HCT116 (cell line): ENCODE data around the gene WNK2. TPM values are rescaled to one million over a fixed set of nuclear protein-coding genes. Genes with fewer than 3 reads are reported as not detected.

Source experiments
- ATAC-seq: fragments of 200-7000 bp; cut with Tn5 transposase; 2 replicates; pipeline ENCODE4 v1.9.1; 2020; ENCODE audit warnings: mild to moderate bottlenecking, moderate library complexity
- BruUV-seq: library from RNA; stranded (reverse); fragments of 400-500 nt; replicated peaks from 2 replicates; lab custom pipeline; 2021; lab: Mats Ljungman, UMichigan
- CTCF ChIA-PET: fragments of 300-600 bp; sonication (Branson Sonifier 250); formaldehyde crosslinking; loops from one replicate; lab custom pipeline; 2021; ENCODE audit warnings: antibody characterized with exemption; lab: Charles Lee
- POLR2A ChIA-PET: fragments of 300-600, 350-600 bp; sonication (Branson Sonifier 250); formaldehyde crosslinking; loops from one replicate; lab custom pipeline; 2021; ENCODE audit warnings: antibody characterized with exemption; lab: Charles Lee
- RAD21 ChIA-PET, 2 experiments: fragments of 300-600 bp; sonication (Branson Sonifier 250); formaldehyde crosslinking; loops; one replicate each; lab custom pipeline; 2023; ENCODE audit warnings: low total read pairs in 2 of 2; ENCODE audit not compliant: uncharacterized antibody in 2 of 2, unreplicated experiment in 2 of 2, low non-redundant PET in 1 of 2; lab: Charles Lee
- DNase-seq: peaks from one replicate; pipeline ENCODE4 v3.0.0-alpha.2; 2010; ENCODE audit warnings: low read depth, low spot score
- H2AFZ ChIP-seq: fragments of 200-600 bp; shearing (Covaris generic), sonication (generic); 2 replicates; pipeline ENCODE4 v1.6.1; 2017; ENCODE audit warnings: low read depth, mixed run types, mixed read lengths, antibody characterized with exemption, low read length; ENCODE audit not compliant: poor library complexity, severe bottlenecking
- H3K27ac ChIP-seq: 2 replicates; pipeline ENCODE4 v1.5.1; 2012; ENCODE audit warnings: low read depth, low read length
- H3K27me3 ChIP-seq: fragments of 200-600 bp; sonication (generic); 2 replicates; pipeline ENCODE4 v1.6.1; 2016; ENCODE audit warnings: mixed run types, low read length, mixed read lengths; ENCODE audit not compliant: insufficient read depth
- H3K36me3 ChIP-seq, 2 experiments: fragments of 200-500 bp in 1 of 2; fragments of 200-600 bp in 1 of 2; sonication (Bioruptor generic) in 1 of 2; sonication (generic) in 1 of 2; 2 replicates each; pipeline versions ENCODE4 v1.5.1 to v1.6.1; 2014 to 2016; ENCODE audit warnings: low read length in 2 of 2, inconsistent platforms in 1 of 2, mixed read lengths in 1 of 2, mixed run types in 1 of 2; ENCODE audit not compliant: insufficient read depth in 2 of 2, control insufficient read depth in 1 of 2
- H3K4me1 ChIP-seq, 2 experiments: fragments of 200-600 bp in 1 of 2; sonication (generic) in 1 of 2; 2 replicates each; pipeline versions ENCODE4 v1.5.1 to v1.6.1; 2012 to 2017; ENCODE audit warnings: low read length in 2 of 2, inconsistent platforms in 1 of 2, mild to moderate bottlenecking in 1 of 2, mixed read lengths in 1 of 2, mixed run types in 1 of 2, moderate library complexity in 1 of 2; ENCODE audit not compliant: insufficient read depth in 2 of 2, control insufficient read depth in 1 of 2
- H3K4me2 ChIP-seq: fragments of 200-600 bp; sonication (generic); 2 replicates; pipeline ENCODE4 v1.6.1; 2017; ENCODE audit warnings: mixed run types, low read length, mixed read lengths
- H3K4me3 ChIP-seq, 2 experiments: fragments of 200-600 bp in 1 of 2; sonication (generic) in 1 of 2; replicated peaks in 1 of 2; 2 replicates each; pipeline ENCODE4 v1.5.1; 2011 to 2016; ENCODE audit warnings: low read length in 2 of 2, control low read depth in 1 of 2, low read depth in 1 of 2, mild to moderate bottlenecking in 1 of 2, mixed read lengths in 1 of 2, mixed run types in 1 of 2
- H3K79me2 ChIP-seq: fragments of 200-600 bp; sonication (generic); 2 replicates; pipeline ENCODE4 v1.6.1; 2017; ENCODE audit warnings: mild to moderate bottlenecking, mixed run types, low read length, moderate library complexity, mixed read lengths; ENCODE audit not compliant: insufficient read depth
- H3K9ac ChIP-seq: fragments of 200-600 bp; sonication (generic); 2 replicates; pipeline ENCODE4 v1.6.1; 2016; ENCODE audit warnings: low read length, mixed read lengths
- H3K9me2 ChIP-seq: fragments of 200-600 bp; sonication (generic), shearing (Covaris generic); 2 replicates; pipeline ENCODE4 v1.6.1; 2017; ENCODE audit warnings: mixed run types, mild to moderate bottlenecking, moderate library complexity; ENCODE audit not compliant: insufficient read depth
- H3K9me3 ChIP-seq, 2 experiments: fragments of 200-500 bp in 1 of 2; fragments of 200-600 bp in 1 of 2; sonication (Bioruptor generic) in 1 of 2; sonication (generic) in 1 of 2; 2 replicates each; pipeline ENCODE4 v1.6.1; 2014 to 2017; ENCODE audit warnings: low read length in 2 of 2, mixed read lengths in 2 of 2, inconsistent platforms in 1 of 2, low read depth in 1 of 2, mild to moderate bottlenecking in 1 of 2, mixed run types in 1 of 2, moderate library complexity in 1 of 2; ENCODE audit not compliant: control insufficient read depth in 1 of 2, insufficient read depth in 1 of 2
- H4K20me1 ChIP-seq: fragments of 200-600 bp; sonication (generic), shearing (Covaris generic); 2 replicates; pipeline ENCODE4 v1.6.1; 2017; ENCODE audit warnings: mixed run types, mild to moderate bottlenecking, moderate library complexity; ENCODE audit not compliant: insufficient read depth
- CBX3 ChIP-seq: IDR thresholded peaks from 2 replicates; pipeline ENCODE4 v1.6.1; 2012; ENCODE audit warnings: low read depth
- CEBPB ChIP-seq: IDR thresholded peaks from 2 replicates; pipeline ENCODE4 v1.6.1; 2012; ENCODE audit warnings: low read depth
- ELF1 ChIP-seq: IDR thresholded peaks from 2 replicates; pipeline ENCODE4 v1.6.1; 2012; ENCODE audit warnings: low read depth, borderline replicate concordance
- EZH2phosphoT487 ChIP-seq: fragments of 200-600 bp; IDR thresholded peaks from 2 replicates; pipeline ENCODE4 v1.6.1; 2018; ENCODE audit warnings: antibody characterized with exemption, borderline replicate concordance
- JUND ChIP-seq: IDR thresholded peaks from 2 replicates; pipeline ENCODE4 v1.6.1; 2012
- POLR2AphosphoS5 ChIP-seq: IDR thresholded peaks from 2 replicates; pipeline ENCODE4 v1.6.1; 2011; ENCODE audit warnings: mild to moderate bottlenecking, low read depth, low read length, moderate library complexity
- REST ChIP-seq: IDR thresholded peaks from 2 replicates; pipeline ENCODE4 v1.6.1; 2012; ENCODE audit warnings: low read depth
- SRF ChIP-seq: IDR thresholded peaks from 2 replicates; pipeline ENCODE4 v1.6.1; 2012; ENCODE audit warnings: low read depth
- YY1 ChIP-seq: IDR thresholded peaks from 2 replicates; pipeline ENCODE4 v1.6.1; 2011; ENCODE audit warnings: low read length, low read depth, moderate library complexity, mild to moderate bottlenecking; ENCODE audit not compliant: insufficient replicate concordance; ENCODE audit errors: extremely low read depth
- ZBTB33 ChIP-seq: IDR thresholded peaks from 2 replicates; pipeline ENCODE4 v1.6.1; 2011; ENCODE audit warnings: mild to moderate bottlenecking, low read length, moderate library complexity; ENCODE audit not compliant: insufficient replicate concordance; ENCODE audit errors: extremely low read depth
- ZNF274 ChIP-seq: fragments of 200-500 bp; sonication (Bioruptor generic); IDR thresholded peaks from 2 replicates; pipeline ENCODE4 v1.6.1; 2014; ENCODE audit warnings: mild to moderate bottlenecking, low read depth, low read length, inconsistent platforms
- intact Hi-C: fragments of 100-400 bp; cut with micrococcal nuclease; formaldehyde crosslinking; loops from 2 replicates; pipeline ENCODE4 v1.10.0; 2022
- total RNA-seq: library from RNA; stranded (reverse); gene quantifications from one replicate; pipeline ENCODE4 v1.2.1, GENCODE V29; 2021; ENCODE audit not compliant: unreplicated experiment

The WNK2 gene
- total RNA-seq, 1 experiment from 2014 or later = 24.4 TPM

- H3K36me3 ChIP-seq = no peaks in the 10 kb centered on the region
- ATAC-seq (no peak), DNase-seq (no peak)
- CTCF ChIA-PET = no interaction called here
- H3K27me3 ChIP-seq = no peaks in the 10 kb centered on the region
- H3K9me3 ChIP-seq = no peaks in the 10 kb centered on the region
- H3K4me1 ChIP-seq = peaks cover 8 to 24% of the 10 kb centered on the region in 2 experiments
- H3K4me3 ChIP-seq = no peak overlapping the region
- no peaks in the 10 kb centered on the region for H4K20me1 ChIP-seq
- BruUV-seq = no TSS peak
- RAD21 ChIA-PET = no interaction called here
- H3K27ac ChIP-seq = no peak overlapping the region
- no peak overlapping the region for H2AFZ ChIP-seq
- no peak overlapping the region for H3K4me2 ChIP-seq
- POLR2A ChIA-PET = no interaction called here
- no peaks in the 10 kb centered on the region for H3K9me2 ChIP-seq
- TF ChIP-seq POLR2AphosphoS5 (no peak), SRF (no peak), ZBTB33 (no peak), YY1 (no peak), ZNF274 (no peak), EZH2phosphoT487 (no peak)
- no peak overlapping the region for H3K9ac ChIP-seq
- intact Hi-C loops = no loop called here
- peaks cover 16% of the 10 kb centered on the region for H3K79me2 ChIP-seq
Measured at GRCh38 chr9:93231121-93231694, 47.3 kb downstream of the WNK2 start.

- Histone ChIP-seq H3K9me3 (no peaks in the 10 kb centered on the region), H3K4me3 (no peak overlapping the region), H3K9ac (no peak overlapping the region), H2AFZ (no peak overlapping the region), H3K27me3 (no peaks in the 10 kb centered on the region), H3K9me2 (no peaks in the 10 kb centered on the region), H3K79me2 (peaks cover 16% of the 10 kb centered on the region), H3K36me3 (no peaks in the 10 kb centered on the region), H3K4me2 (no peak overlapping the region), H3K4me1 (peaks cover 8 to 24% of the 10 kb centered on the region in 2 experiments), H3K27ac (no peak overlapping the region), H4K20me1 (no peaks in the 10 kb centered on the region)
- no TSS peak for BruUV-seq
- TF ChIP-seq JUND (no peak), CEBPB (no peak), REST (no peak), ELF1 (no peak), POLR2AphosphoS5 (no peak), CBX3 (no peak), ZBTB33 (no peak), YY1 (no peak)
- POLR2A ChIA-PET = no interaction called here
- intact Hi-C loops = no loop called here
- RAD21 ChIA-PET = no interaction called here
- DNase-seq = no peak
- no peak for ATAC-seq
- CTCF ChIA-PET = no interaction called here
Measured at GRCh38 chr9:93231716-93232115, 47.8 kb downstream of the WNK2 start.
